Measurements from ENCODE around the gene GATAD2A.
"Not testable (repeated sequence)": the region's sequence is repeated elsewhere in the genome, so short reads cannot be mapped to it uniquely, and the experiment has no call there.

GATAD2A gene

DNA sequence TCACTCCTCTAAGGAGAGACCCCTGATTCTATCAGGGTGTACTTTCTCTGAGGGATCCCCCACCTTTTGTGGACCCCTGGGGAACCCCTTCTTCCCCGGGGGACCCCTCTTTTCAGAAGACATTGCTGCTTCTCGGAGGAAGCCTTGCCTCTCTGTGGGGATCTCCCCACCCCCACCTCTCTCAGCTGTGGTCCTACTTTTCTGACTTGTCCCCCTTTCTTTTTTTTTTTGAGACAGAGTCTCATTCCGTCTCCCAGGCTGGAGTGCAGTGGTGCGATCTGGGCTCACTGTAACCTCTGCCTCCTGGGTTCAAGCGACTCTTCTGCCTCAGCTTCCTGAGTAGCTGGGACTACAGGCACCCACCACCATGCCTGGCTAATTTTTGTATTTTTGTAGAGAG, 18.4 kb upstream of the GATAD2A start:
- no peak for DNase-seq (ENCODE audit: low spot score)

DNA sequence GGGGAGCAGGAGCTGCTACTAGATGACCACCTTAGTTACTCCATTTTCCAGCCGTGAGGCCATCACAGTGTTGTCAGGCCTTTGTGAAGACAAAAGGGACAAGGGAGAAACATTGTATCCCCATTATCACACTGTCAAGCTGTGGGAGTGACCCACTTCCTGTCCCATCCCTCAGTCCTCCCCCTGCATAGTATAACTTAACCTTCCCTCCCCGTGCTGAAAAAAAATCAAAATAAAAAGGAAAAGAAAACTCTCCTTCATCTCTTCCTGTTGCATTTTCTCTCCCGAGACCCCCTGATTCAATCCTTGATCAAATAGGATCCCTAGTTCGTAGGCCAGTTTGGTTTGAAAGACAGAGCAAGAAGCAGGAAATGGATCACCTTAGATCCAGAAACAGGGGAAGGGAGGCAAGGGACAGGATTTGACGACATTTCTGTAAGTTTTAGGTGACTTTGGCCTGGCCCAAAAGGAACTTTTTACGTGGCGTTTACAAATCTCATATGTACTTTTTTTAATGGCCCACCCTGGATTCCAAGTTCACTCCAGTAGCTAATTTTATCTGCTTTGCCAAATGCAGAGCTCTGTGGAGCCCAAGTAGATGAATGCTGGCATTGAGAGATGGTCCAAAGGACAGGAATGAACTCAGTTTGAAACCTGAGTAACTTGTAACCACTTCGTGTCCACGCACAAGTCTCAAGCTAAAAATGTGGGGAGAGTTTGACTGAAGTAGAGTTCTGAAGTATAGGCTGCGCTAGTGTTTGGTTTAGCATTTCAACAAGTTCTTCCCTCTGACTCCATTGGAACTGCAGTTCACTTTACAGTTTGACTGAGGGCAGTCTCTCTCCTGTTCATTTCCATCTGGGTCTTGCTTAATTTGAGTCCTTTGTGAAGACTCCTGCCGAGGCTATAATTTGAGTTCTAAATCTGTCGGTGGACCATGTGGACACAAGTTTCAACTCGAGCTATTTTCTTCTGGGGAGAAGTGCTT, 16.6 kb upstream of the GATAD2A start:
- no peak for DNase-seq (ENCODE audit: low spot score)

DNA sequence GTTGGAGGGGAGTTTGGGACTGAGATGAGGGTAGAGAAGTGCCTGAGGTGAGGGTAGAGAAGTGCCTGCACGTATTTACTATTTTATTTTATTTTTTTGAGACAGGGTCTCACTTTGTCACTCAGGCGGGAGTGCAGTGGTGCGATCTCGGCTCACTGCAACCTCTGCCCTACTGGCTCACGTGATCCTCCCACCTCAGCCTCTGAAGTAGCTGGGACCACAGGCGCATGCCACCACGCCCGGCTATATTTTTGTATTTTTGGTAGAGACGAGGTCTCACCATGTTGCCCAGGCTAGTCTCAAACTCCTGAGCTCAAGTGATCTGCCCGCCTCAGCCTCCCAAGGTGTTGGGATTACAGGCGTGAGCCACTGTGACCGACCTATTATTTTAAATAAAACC, 15.8 kb upstream of the GATAD2A start:
- DNase-seq (ENCODE audit: low spot score), result not testable (repeated sequence)

DNA sequence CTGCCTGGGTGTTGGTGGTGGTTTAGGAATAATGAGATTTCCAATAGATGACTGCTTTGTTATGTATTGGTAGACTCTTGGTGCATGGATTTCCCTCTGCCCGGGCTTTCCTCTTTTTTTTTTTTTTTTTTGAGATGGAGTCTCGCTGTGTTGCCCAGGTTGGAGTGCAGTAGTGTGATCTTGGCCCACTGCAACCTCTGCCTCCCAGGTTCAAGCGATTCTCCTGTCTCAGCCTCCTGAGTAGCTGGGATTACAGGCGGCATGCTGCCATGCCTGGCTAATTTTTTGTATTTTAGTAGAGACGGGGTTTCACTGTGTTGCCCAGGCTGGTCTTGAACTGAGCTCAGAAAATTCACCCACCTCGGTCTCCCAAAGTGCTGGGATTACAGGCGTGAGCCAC, 11.1 kb upstream of the GATAD2A start:
- DNase-seq (ENCODE audit: low spot score), result not testable (repeated sequence)

DNA sequence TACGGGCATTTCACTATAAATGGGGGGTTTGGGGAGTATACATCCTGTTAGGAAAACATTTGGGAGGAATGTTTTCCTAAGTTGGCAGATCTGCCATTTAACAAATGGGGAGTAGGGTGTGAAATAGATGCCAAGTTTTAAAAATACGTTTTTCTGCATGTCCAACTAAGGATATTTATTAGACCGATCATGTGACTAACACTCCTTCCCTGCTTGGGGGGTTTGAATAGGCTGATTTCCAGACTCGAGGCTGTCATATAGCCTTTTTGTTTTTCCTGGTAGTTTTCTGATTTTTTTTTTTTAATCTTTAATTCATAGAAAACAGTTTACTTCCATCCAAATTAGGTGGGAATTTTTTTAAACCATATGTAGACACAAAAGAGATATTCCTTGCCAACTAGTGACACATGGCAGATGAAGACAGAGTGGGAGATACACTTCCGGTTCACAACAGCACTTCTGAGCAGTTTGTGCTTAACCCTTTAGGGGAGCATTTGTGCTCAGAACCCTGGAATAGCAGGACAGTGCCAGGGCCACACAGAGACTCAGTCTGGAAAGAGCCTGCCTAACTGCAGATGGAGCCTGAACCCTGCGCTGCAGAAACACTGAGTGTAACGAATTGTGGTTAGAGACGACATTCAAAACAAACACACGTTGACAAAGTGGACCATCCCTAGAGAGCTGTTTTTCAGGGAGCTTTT, 5.6 kb upstream of the GATAD2A start:
- DNase-seq (ENCODE audit: low spot score), result no peak

DNA sequence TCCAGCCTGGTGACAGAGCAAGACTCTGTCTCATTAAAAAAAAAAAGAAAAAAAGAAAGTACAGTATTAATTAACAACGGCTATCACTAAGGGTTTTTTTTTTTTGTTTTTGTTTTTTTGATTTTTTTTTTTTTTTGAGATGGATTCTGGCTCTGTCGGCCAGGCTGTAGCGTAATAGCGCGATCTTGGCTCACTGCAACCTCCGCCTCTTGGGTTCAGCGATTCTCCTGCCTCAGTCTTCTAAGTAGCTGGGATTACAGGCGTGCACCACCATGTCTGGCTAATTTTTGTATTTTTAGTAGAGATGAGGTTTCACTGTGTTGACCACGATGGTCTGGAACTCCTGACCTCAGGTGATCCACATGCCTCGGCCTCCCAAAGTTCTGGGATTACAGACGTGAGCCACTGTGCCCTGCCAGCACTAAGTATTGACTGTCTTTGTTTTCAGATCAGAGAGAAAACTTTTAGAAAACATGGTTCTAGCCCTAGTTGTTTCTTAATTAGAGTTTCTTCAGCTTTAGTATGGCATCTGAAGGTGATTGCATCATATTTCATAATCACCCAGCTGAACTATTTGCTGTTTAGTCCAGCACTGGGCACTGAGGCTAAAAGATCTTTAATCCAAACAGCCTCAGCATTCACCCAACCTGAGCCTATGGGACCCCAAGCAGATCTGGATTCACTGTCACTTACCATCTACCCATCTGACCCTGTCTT, 2.7 kb upstream of the GATAD2A start:
- no peak for DNase-seq (ENCODE audit: low spot score)

DNA sequence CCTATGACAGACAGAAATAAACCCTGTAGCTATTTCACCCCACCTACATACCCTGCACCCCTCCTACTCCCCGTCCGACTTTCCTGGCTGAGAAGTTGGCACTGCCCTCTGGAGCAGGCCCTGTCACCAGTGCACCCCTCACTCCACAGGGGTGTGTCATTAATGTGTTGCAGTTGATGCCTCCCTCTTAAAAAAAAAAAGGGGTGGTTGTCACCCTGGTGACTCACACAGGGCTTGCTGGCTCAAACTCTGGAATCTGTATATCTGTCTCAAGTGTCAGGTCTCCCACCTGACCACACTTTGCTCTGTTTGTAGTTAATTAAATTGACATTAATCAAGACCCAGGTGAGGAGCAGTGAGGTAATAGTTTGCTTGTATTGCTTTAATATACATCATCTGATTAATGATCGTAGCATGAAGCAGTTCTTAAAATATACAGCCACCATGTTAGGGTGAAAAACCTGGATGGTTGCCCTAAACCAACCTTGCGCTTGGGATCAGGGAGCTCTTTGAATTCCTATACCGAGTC, 2.0 kb upstream of the GATAD2A start:
- DNase-seq (ENCODE audit: low spot score), result peak; percentile 57

DNA sequence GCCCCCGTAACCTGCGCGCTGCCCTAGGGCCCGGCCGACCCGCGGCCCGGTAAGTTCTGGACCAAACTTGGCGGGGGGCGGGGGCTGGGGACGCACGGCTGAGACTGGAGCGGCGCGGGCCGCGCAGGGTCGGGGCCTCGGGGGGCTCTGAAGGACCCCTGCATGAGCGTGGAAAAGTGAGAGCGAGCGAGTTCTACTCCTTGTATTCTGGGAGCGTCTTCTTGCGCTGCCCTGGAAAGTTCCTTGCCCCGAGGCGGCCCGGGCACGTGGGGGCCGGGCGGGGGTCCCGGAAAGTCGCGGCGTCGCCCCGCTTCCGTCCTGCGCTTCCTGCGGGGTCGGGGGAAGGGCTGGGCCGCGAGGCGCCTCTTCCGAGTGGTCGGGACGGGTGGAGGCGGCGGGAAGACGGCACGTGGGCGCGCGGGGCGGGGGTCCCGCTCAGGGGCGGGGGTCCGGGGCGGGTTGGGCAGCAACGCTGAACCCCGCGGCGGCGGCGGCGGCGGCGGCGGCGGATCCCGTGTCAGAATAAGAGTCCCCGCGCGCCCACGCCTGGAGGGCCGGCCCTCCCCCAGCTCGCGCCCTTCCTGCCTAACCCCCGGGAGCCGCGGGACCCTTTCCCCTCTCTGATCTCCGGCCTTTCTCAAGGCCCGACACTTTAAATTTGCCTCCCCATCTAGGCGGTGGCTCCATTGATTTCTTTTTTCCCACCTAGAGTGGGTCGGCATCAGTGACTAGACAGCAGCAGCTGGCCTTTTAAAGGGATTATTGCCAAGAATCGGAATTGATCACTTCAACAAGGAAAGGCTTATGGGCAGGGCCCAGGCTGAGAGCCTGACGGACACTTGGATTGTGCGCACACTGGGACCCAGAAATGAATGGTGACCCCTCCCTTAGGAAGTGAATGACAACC, 749 bp downstream of the GATAD2A start:
- peak; percentile 55 for DNase-seq (ENCODE audit: low spot score)

DNA sequence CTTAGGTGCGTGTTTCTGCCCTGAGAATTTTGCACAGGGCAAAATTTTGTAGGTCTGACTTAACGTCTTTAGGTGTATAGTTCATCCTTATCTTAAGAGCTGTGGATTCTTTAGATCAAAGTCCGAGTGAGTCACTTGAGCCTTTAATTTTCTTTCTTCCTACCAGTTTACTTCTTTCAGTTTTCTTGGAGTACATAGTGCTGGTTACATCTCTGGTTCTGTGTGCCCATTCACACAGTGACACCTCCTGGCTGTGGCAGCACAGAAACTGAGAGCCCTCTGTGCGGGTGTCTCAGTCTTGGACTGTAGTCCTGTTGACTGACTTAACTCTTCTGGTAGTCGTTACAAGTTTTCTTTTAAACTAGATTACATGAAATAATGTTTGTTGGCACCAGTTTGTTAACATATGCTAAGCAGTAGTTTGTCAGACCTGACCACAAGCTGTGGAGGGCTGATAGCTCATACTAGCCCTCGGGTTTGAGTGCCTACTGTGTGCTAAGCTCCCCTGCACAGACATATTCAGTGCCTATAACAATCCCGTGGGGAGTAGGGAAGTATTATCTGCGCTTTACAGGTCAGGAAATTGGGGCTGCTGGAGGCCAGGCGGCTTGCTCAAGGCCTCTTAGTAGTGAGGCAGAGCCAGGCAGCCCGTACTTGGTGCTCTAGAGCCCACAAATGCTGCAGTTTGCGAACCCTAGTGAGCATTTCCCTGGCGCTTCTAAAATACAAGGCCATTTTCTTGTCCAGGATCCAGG, 1.6 kb downstream of the GATAD2A start:
- DNase-seq (ENCODE audit: low spot score), result no peak

DNA sequence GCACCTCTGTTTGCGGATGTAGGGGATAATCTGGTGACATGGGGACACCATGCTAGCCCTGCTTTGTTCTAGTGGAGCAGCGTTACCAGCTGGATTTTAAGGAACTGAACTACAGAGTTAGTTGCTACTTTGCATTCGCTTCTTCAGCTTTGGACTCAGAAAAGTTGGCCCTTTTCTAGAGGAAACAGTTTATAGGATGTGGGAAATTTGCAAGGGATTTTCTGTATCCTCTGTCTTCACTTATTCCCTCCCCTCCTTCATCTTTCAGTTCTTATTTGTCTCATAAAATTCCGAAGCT, 2.1 kb downstream of the GATAD2A start:
- no peak for DNase-seq (ENCODE audit: low spot score)

DNA sequence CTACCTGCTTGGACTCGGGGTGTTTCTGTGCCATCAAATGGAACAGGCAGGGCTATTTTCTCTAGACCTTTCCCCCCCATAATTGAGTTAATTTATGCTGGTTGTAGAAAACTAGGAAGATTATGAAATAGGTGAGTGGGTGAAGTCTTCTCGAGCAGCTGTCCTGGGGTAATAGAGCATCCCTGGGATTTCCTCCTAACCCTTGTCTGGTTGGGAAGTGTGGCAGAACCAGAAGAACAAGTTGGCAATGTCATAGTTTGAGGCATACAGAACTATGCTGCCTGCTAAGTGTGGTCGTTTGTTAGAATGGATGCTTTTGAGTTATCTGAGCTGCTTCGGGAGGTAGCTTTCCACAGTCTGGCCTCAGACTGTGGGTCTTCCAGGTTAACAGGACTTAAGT, 3.7 kb downstream of the GATAD2A start:
- no peak for DNase-seq (ENCODE audit: low spot score)

DNA sequence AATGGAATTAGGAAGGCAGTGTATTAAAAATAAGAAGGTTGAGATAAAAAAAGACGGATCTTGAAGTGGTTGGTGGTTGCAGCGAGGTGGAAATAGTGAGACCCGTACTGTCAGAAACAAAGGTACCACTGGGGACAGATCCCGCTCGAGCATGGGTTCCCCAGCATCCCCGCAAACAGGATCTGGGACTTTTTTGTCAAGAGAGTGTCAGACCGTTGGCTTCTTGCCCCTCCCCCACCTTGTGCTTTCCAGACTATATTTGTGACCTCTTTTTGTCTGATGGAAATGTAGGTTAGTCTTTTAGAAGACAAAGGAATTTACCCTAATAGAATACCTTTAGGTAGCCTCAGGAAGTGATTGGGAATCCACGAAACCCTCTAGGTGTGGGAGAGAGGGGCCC, 4.2 kb downstream of the GATAD2A start:
- no peak for DNase-seq (ENCODE audit: low spot score)

DNA sequence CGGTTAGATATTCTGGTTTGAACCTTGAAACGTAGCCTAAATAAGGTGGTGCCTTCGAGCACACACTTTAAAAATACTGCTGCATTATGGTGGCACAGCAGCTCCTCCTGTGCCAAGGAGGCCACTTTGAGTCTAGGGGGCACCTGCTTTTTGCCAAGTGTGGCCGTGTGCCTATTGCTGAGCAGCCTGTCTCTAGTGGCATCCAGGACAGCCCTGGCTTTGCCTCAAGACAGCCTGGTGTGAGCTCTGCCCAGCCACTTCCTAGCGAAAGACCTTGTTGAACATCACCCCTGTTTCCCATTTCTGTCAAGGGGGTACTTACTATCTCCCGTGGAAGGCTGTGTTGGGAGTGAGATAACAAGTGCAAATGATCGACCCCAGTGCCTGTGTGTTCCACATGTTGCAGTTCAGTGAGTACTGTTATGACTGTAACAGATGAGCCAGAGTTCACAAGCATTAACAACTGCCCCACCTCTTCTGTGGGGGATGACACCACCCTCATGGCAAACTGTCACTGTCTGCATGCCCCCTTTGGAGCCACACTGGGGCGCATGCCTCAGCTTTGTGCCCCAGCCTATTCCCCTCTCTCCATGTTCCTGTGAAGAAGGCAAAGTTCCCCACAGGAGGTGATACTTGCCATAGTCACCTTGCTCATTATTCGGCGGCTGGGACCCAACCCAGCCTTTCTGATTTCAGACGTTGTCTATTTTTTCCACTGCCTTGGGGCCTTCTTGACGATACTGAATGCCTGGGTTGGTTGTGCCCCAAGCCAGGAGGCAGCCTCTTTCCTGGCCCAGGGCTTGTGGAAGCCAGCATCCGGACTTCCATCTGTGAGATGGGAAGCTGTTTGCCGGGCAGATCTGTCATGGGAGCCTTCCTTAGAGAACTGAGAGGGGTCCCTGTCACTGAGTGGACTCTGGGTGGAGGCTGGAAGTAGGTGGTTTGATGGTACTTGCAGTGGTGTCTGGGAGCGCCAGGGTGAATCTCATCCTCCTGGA, 5.4 kb downstream of the GATAD2A start:
- peak; percentile 52 for DNase-seq (ENCODE audit: low spot score)

DNA sequence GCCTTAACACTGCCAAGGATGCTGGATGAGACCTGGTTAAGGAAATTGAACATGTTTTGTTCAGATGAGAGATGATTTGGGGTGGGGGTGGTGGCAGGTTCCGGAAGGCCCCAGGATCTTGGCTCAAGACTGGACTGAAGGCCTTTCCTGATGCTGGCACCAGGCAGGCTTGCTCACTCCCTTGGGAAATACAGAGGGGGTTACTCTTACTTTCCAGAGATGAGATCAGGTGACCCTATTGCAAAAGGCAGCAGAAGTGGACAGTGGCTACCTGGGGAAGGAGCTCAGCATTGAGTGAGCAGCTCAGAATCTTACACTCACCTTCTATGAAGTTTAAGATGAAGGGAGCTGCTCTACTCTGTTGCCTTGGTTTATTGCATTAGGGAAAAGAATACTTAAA, 10.8 kb downstream of the GATAD2A start:
- DNase-seq (ENCODE audit: low spot score), result no peak

DNA sequence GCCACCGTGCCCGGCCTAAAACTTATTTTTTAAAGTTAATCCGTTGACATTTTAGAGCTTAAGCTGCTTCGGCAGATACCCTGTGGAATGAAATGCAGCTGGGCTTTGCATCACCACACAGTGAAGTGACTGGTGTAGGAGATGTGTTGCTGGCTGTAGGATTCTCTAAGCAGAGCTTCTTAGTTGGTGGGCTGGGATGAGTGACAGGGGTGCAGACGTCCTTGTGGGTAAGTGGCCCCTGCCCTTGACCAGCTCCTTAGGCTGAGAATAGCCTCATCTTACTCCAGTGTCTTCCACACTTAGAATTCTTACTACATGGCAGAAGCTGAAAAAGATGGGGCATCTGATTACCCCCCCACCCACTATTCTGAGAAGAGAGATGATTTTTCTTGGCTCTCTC, 11.6 kb downstream of the GATAD2A start:
- DNase-seq (ENCODE audit: low spot score), result no peak

DNA sequence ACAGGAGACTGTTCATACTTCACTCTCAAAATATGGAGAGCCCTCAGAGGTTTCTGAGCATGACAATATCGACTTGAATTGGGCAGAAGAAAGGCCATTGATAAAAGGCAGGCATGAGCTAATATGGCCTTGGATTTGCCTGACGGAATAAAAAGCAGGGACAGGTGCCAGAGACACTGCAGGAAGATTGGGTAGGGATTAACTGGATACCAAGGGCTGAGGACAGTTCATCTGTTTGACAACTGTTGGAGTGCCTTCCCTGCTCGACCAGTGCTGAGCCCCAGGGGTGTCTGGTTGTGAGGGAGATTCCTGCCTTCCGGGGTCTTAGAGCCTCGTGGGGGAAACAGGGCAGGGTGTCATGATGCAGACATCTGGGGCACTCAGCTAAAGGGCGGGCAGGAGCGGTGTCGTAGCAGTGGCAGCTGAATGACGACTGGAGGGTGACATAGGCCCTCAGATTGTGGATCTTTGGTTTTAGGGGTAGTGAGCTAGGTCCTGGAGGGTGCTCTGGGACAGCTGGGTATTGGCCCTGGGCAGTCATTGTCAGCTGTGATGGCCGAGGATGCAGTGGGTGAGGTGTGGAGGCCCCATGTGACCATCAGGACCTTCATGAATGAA, 12.3 kb downstream of the GATAD2A start:
- no peak for DNase-seq (ENCODE audit: low spot score)

DNA sequence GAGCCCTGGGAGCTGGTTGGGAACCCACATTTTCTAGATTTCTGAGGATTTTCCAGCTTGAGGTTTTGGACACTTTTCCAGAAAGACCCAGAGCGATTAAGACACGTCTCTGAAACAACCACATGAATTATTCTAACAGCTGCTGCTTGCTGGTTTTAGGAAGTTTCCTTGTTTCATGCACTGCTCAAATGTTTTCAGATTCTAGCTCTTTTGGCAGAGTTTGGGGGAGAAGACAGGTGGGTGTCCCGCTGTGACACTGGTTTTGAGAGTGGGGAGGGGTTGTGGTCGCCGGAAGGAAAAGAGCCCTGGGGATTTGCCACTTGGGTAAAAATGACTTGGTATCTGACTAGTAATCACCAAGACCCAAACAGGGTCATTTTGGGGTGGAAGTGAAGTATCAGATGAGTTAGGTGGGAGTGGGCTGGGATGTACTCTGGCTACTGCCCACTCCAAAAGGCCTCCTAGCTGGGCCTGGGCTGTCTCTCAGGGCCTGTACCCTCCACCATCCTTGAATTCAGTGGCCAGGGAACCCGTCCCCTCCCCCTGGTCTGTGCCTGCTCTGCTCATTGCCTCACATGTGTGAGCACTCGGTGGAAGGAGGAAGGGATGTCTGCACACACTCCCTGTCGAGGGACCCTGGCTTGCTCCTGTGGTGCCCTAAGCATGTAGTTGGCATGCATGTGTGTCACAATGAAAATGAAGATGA, 13.2 kb downstream of the GATAD2A start:
- DNase-seq (ENCODE audit: low spot score), result peak; percentile 22

DNA sequence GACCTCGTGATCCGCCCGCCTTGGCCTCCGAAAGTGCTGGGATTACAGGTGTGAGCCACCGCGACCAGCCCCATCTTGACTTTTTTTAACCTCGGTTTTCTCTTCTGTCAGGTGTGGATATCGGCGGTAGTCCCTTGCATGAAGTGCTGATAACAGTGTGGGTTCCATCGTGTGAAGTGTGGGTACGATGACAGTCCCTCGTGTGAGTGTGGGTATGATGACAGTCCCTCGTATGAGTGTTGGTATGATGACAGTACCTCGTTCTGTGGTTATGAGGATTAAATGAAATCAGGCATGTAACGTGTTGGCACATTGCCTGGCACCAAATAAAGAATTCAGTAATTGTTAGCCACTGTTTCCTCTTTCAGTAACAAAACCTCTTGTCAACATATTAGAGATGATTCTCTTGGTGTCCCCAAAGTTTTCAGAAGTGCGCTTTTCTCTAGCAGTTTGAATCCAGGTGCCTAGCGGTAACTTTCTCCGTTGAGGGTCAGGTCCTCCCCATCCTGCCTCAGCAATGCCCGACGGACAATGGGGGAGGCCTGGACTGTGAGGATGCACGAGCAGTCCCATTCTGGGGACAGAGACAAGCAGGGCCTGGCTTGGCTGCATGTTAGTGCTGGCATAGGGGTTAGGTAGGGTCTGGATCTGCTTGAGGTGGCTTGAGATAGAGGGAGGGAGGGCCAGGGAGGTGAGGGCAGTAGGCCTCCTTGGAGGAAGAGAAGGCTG, 15.3 kb downstream of the GATAD2A start:
- no peak for DNase-seq (ENCODE audit: low spot score)

All from AG20443 (cell line).